Measurements from ENCODE around the gene C20orf204. TPM values are rescaled to one million over a fixed set of nuclear protein-coding genes. Genes with fewer than 3 reads are reported as not detected.

The C20orf204 gene
- total RNA-seq, 1 donor from 2014 or later, result 1.2 TPM

- DNase-seq (ENCODE audit: low spot score in 2 of 2) (no peak), FAIRE-seq (no peak)
Observed at GRCh38 chr20:64040231-64041039, 4.5 kb downstream of the C20orf204 start.

- FAIRE-seq (no peak), DNase-seq (ENCODE audit: low spot score in 2 of 2) (no peak)
Observed at GRCh38 chr20:64041040-64041780, 5.2 kb downstream of the C20orf204 start.

GRCh38 chr20:64041781-64042053, 5.7 kb downstream of the C20orf204 start:
- FAIRE-seq (no peak), DNase-seq (ENCODE audit: low spot score in 2 of 2) (no peak)

GRCh38 chr20:64042054-64042781, 6.2 kb downstream of the C20orf204 start:
- FAIRE-seq, result no peak
- DNase-seq (ENCODE audit: low spot score in 2 of 2), result no peak

GRCh38 chr20:64043768-64044167, 7.8 kb downstream of the C20orf204 start:
- FAIRE-seq, result no peak

GRCh38 chr20:64044484-64045247, 8.7 kb downstream of the C20orf204 start:
- no peak for FAIRE-seq
- no peak for DNase-seq (ENCODE audit: low spot score in 2 of 2)

More at GRCh38 chr20:64043768-64044167, 7.8 kb downstream of the C20orf204 start:
- no peak for DNase-seq (ENCODE audit: low spot score in 2 of 2)

- FAIRE-seq, result no peak
- no peak for DNase-seq (ENCODE audit: low spot score in 2 of 2)
Observed at GRCh38 chr20:64045346-64046011, 9.5 kb downstream of the C20orf204 start.

GRCh38 chr20:64047046-64047389, 11.0 kb downstream of the C20orf204 start:
- FAIRE-seq, result no peak
- DNase-seq (ENCODE audit: low spot score in 2 of 2), result no peak

- no peak for DNase-seq (ENCODE audit: low spot score in 2 of 2)
- no peak for FAIRE-seq
Observed at GRCh38 chr20:64047968-64048401, 12.0 kb downstream of the C20orf204 start.

- DNase-seq (ENCODE audit: low spot score in 2 of 2), result no peak
- FAIRE-seq, result no peak
Observed at GRCh38 chr20:64048402-64049044, 12.5 kb downstream of the C20orf204 start.

- DNase-seq (ENCODE audit: low spot score in 2 of 2), result no peak
- no peak for FAIRE-seq
Observed at GRCh38 chr20:64049060-64049877, 13.3 kb downstream of the C20orf204 start, which contains the start of gene SOX18. TSS of gene SOX18 (minus strand) at chr20:64049639. CDS start at chr20:64049516, 123 bp downstream.

GRCh38 chr20:64049878-64050260, 13.9 kb downstream of the C20orf204 start:
- DNase-seq (ENCODE audit: low spot score in 2 of 2) (no peak), FAIRE-seq (no peak)

GRCh38 chr20:64050261-64051032, 14.5 kb downstream of the C20orf204 start:
- no peak for DNase-seq (ENCODE audit: low spot score in 2 of 2)
- FAIRE-seq, result no peak

GRCh38 chr20:64051033-64051452, 15.1 kb downstream of the C20orf204 start:
- FAIRE-seq (no peak), DNase-seq (ENCODE audit: low spot score in 2 of 2) (no peak)

GRCh38 chr20:64051561-64052325, 15.8 kb downstream of the C20orf204 start:
- FAIRE-seq, result no peak
- no peak for DNase-seq (ENCODE audit: low spot score in 2 of 2)

GRCh38 chr20:64052326-64052722, 16.3 kb downstream of the C20orf204 start:
- no peak for DNase-seq (ENCODE audit: low spot score in 2 of 2)
- no peak for FAIRE-seq

All from frontal cortex (tissue), 4 donors.